WTC11 (cell line): ENCODE results near the gene ZDHHC9. TPM values are rescaled to one million over a fixed set of nuclear protein-coding genes. Genes with fewer than 3 reads are reported as not detected.

ENCODE experiments used
- ATAC-seq: fragments of 200-7000 bp; cut with Tn5 transposase; 2 replicates; pipeline ENCODE4 v1.10.0; 2021; ENCODE audit warnings: mild to moderate bottlenecking, moderate library complexity
- CTCF ChIA-PET: fragments of 300-600 bp; sonication (Branson Sonifier 250); formaldehyde crosslinking; loops from one replicate; lab custom pipeline; 2021; ENCODE audit warnings: antibody characterized with exemption; lab: Charles Lee
- POLR2A ChIA-PET: fragments of 350-600 bp; sonication (Branson Sonifier 250); formaldehyde crosslinking; loops from one replicate; lab custom pipeline; 2021; ENCODE audit warnings: antibody characterized with exemption; lab: Charles Lee
- DNase-seq: peaks from one replicate; pipeline ENCODE4 v3.0.0; 2021; ENCODE audit warnings: low spot score
- H3K27ac Mint-ChIP-seq: 2 replicates; pipeline ENCODE4 v1.8.0; 2021; ENCODE audit warnings: mixed read lengths
- H3K27me3 Mint-ChIP-seq: 2 replicates; pipeline ENCODE4 v1.8.0; 2021; ENCODE audit warnings: low read depth, mild to moderate bottlenecking, moderate library complexity, mixed read lengths
- H3K36me3 Mint-ChIP-seq: 2 replicates; pipeline ENCODE4 v1.8.0; 2021; ENCODE audit warnings: mixed read lengths
- H3K4me1 Mint-ChIP-seq: 2 replicates; pipeline ENCODE4 v1.8.0; 2022; ENCODE audit warnings: mixed read lengths
- H3K4me3 Mint-ChIP-seq: 2 replicates; pipeline ENCODE4 v1.8.0; 2021; ENCODE audit warnings: mild to moderate bottlenecking, moderate library complexity, mixed read lengths
- H3K9me3 Mint-ChIP-seq: 2 replicates; pipeline ENCODE4 v1.8.0; 2021; ENCODE audit warnings: mixed read lengths
- ATF1 ChIP-seq: sonication (generic); formaldehyde crosslinking; IDR thresholded peaks from 2 replicates; pipeline ENCODE4 v1.8.1; 2023; ENCODE audit warnings: mild to moderate bottlenecking, moderate library complexity, missing genetic modification reagents
- ATF3 ChIP-seq: sonication (generic); formaldehyde crosslinking; conservative IDR thresholded peaks from 2 replicates; pipeline ENCODE4 v1.8.1; 2022; ENCODE audit warnings: mild to moderate bottlenecking, missing genetic modification reagents
- ATF6 ChIP-seq: sonication (generic); formaldehyde crosslinking; IDR thresholded peaks from 2 replicates; pipeline ENCODE4 v1.8.1; 2023; ENCODE audit warnings: mild to moderate bottlenecking, missing genetic modification reagents
- EMX1 ChIP-seq: fragments of 250-450 bp; sonication (Bioruptor Pico); IDR thresholded peaks from 2 replicates; pipeline ENCODE4 v1.8.0; 2021; ENCODE audit warnings: mild to moderate bottlenecking
- FOXJ3 ChIP-seq: sonication (generic); formaldehyde crosslinking; IDR thresholded peaks from 2 replicates; pipeline ENCODE4 v1.9.0; 2021; ENCODE audit warnings: missing genetic modification reagents, mild to moderate bottlenecking, borderline replicate concordance
- FOXP1 ChIP-seq: sonication (generic); formaldehyde crosslinking; IDR thresholded peaks from 2 replicates; pipeline ENCODE4 v1.8.0; 2022; ENCODE audit warnings: missing genetic modification reagents, mild to moderate bottlenecking, moderate library complexity, borderline replicate concordance
- GABPB1 ChIP-seq: sonication (generic); formaldehyde crosslinking; IDR thresholded peaks from 2 replicates; pipeline ENCODE4 v1.8.1; 2023; ENCODE audit warnings: mild to moderate bottlenecking, missing genetic modification reagents
- GTF2I ChIP-seq: fragments of 250-450 bp; sonication (Bioruptor Pico); conservative IDR thresholded peaks from 2 replicates; pipeline ENCODE4 v1.4.0; 2021; ENCODE audit warnings: mild to moderate bottlenecking
- JUN ChIP-seq: sonication (generic); formaldehyde crosslinking; IDR thresholded peaks from 2 replicates; pipeline ENCODE4 v1.8.0; 2023; ENCODE audit warnings: mild to moderate bottlenecking, missing genetic modification reagents
- KAT7 ChIP-seq: sonication (generic); formaldehyde crosslinking; IDR thresholded peaks from 2 replicates; pipeline ENCODE4 v1.8.1; 2023; ENCODE audit warnings: missing genetic modification reagents, mild to moderate bottlenecking, borderline replicate concordance
- MAX ChIP-seq: sonication (generic); formaldehyde crosslinking; IDR thresholded peaks from 2 replicates; pipeline ENCODE4 v1.8.0; 2022; ENCODE audit warnings: mild to moderate bottlenecking, missing genetic modification reagents
- OVOL2 ChIP-seq: fragments of 250-450 bp; sonication (Bioruptor Pico); IDR thresholded peaks from 2 replicates; pipeline ENCODE4 v1.9.0; 2021; ENCODE audit warnings: mild to moderate bottlenecking, borderline replicate concordance
- PREB ChIP-seq: sonication (generic); formaldehyde crosslinking; IDR thresholded peaks from 2 replicates; pipeline ENCODE4 v1.8.1; 2022; ENCODE audit warnings: mild to moderate bottlenecking, missing genetic modification reagents, moderate library complexity, borderline replicate concordance
- RELA ChIP-seq: sonication (generic); formaldehyde crosslinking; IDR thresholded peaks from 2 replicates; pipeline ENCODE4 v1.8.1; 2022; ENCODE audit warnings: missing genetic modification reagents, mild to moderate bottlenecking, borderline replicate concordance
- SMAD3 ChIP-seq: sonication (generic); formaldehyde crosslinking; IDR thresholded peaks from 2 replicates; pipeline ENCODE4 v1.8.0; 2022; ENCODE audit warnings: missing genetic modification reagents, mild to moderate bottlenecking, borderline replicate concordance
- SP1 ChIP-seq: sonication (generic); formaldehyde crosslinking; conservative IDR thresholded peaks from 2 replicates; pipeline ENCODE4 v1.8.1; 2022; ENCODE audit warnings: missing genetic modification reagents
- ZNF317 ChIP-seq: sonication (generic); formaldehyde crosslinking; IDR thresholded peaks from 2 replicates; pipeline ENCODE4 v1.8.1; 2023; ENCODE audit warnings: low read depth, mild to moderate bottlenecking, moderate library complexity, missing genetic modification reagents, borderline replicate concordance
- ZNF423 ChIP-seq: fragments of 250-450 bp; sonication (Bioruptor Pico); IDR thresholded peaks from 2 replicates; pipeline ENCODE4 v2.1.2; 2022; ENCODE audit warnings: mild to moderate bottlenecking, moderate library complexity
- ZNF425 ChIP-seq: fragments of 250-450 bp; sonication (Bioruptor Pico); conservative IDR thresholded peaks from 2 replicates; pipeline ENCODE4 v1.9.0; 2021; ENCODE audit warnings: mild to moderate bottlenecking
- total RNA-seq: library from RNA; stranded (reverse); gene quantifications from 3 replicates; pipeline ENCODE4 v1.2.3, GENCODE V29; 2021

Gene ZDHHC9
- total RNA-seq, 1 experiment from 2014 or later = 25.0 TPM

- TF ChIP-seq SMAD3 (CRISPR knock-in tag) (no peak), ZNF317 (no peak), GABPB1 (no peak)
Measured at GRCh38 chrX:129779086-129779672, 64.5 kb downstream of the ZDHHC9 start (continued).

GRCh38 chrX:129777218-129778030 lies 66.3 kb downstream of the ZDHHC9 start:
- no peak for TF ChIP-seq ZNF317
- no peak for TF ChIP-seq GTF2I
- no peak for TF ChIP-seq JUN (CRISPR knock-in tag)
- TF ChIP-seq SMAD3 (CRISPR knock-in tag) = no peak
- TF ChIP-seq ATF6 = no peak
- no peak for TF ChIP-seq KAT7 (CRISPR knock-in tag)
- no peak for TF ChIP-seq MAX (CRISPR knock-in tag)
- no peak for TF ChIP-seq PREB (CRISPR knock-in tag)
- no peak for TF ChIP-seq FOXP1 (CRISPR knock-in tag)
- no peak for TF ChIP-seq RELA (CRISPR knock-in tag)
- TF ChIP-seq ATF1 = no peak
- TF ChIP-seq ATF3 (CRISPR knock-in tag) = no peak
- no peak for TF ChIP-seq ZNF425
- no peak for TF ChIP-seq EMX1 (CRISPR knock-in tag)
- TF ChIP-seq ZNF423 = no peak
- TF ChIP-seq SP1 (CRISPR knock-in tag) = no peak
- no peak for TF ChIP-seq FOXJ3 (CRISPR knock-in tag)
- no peak for TF ChIP-seq OVOL2 (CRISPR knock-in tag)
- TF ChIP-seq, all 79 proteins: peak for 0
- CTCF ChIA-PET = interaction anchor here (0.7 kb wide), 1 partner anchor 21 kb away, joined by 3 read pairs; no protein-coding TSS in a partner anchor
- Mint-ChIP-seq H3K9me3 (no peaks in the 10 kb centered on the region), H3K27ac (no peak overlapping the region), H3K4me1 (peaks cover 10% of the 10 kb centered on the region), H3K36me3 (no peaks in the 10 kb centered on the region), H3K4me3 (no peak overlapping the region), H3K27me3 (peaks cover 2% of the 10 kb centered on the region; the same call in 1 of the 2 replicates)
- ATAC-seq (no peak), DNase-seq (no peak)
- POLR2A ChIA-PET = no interaction called here
